PC-9 (cell line): ENCODE measurements around the gene DNAJC15. TPM values are rescaled to one million over a fixed set of nuclear protein-coding genes. Genes with fewer than 3 reads are reported as not detected.
A peak's percentile ranks its signal among the peaks of the same experiment; 100 is the strongest.

Experiments
- BruUV-seq: library from RNA; stranded (reverse); fragments of 400-500 nt; replicated peaks from 2 replicates; lab custom pipeline; 2021; lab: Mats Ljungman, UMichigan
- CTCF ChIA-PET: fragments of 300-600 bp; sonication (Branson Sonifier 250); formaldehyde crosslinking; loops from one replicate; lab custom pipeline; 2022; ENCODE audit warnings: antibody characterized with exemption; lab: Charles Lee
- POLR2A ChIA-PET: fragments of 300-600 bp; sonication (Branson Sonifier 250); formaldehyde crosslinking; loops from one replicate; lab custom pipeline; 2022; ENCODE audit warnings: antibody characterized with exemption; ENCODE audit not compliant: unreplicated experiment; lab: Charles Lee
- DNase-seq, 2 experiments: peaks; one replicate each; pipeline versions ENCODE4 v3.0.0 to v3.0.0-alpha.2; 2015 to 2022; ENCODE audit warnings: mixed read lengths in 1 of 2
- H2AFZ ChIP-seq: fragments of 200-600 bp; sonication (generic); 2 replicates; pipeline ENCODE4 v1.8.1; 2017; ENCODE audit warnings: antibody characterized with exemption
- H3F3A ChIP-seq: fragments of 200-600 bp; sonication (generic); 2 replicates; pipeline ENCODE4 v1.8.1; 2017; ENCODE audit warnings: antibody characterized with exemption, mild to moderate bottlenecking, low read depth; ENCODE audit not compliant: insufficient read depth
- H3K27ac ChIP-seq: fragments of 200-600 bp; sonication (generic); 2 replicates; pipeline ENCODE4 v1.6.1; 2016; ENCODE audit warnings: mixed run types
- H3K27me3 ChIP-seq: fragments of 200-600 bp; sonication (generic); 2 replicates; pipeline ENCODE4 v1.6.1; 2016; ENCODE audit warnings: low read depth, mixed run types; ENCODE audit not compliant: insufficient read depth
- H3K36me3 ChIP-seq: fragments of 200-600 bp; sonication (generic); 2 replicates; pipeline ENCODE4 v1.6.1; 2016; ENCODE audit warnings: low read depth, mixed run types
- H3K4me1 ChIP-seq: fragments of 200-600 bp; sonication (generic); replicated peaks from 2 replicates; pipeline ENCODE4 v1.6.1; 2016; ENCODE audit warnings: mixed run types; ENCODE audit not compliant: insufficient read depth
- H3K4me2 ChIP-seq: fragments of 200-600 bp; sonication (generic); 2 replicates; pipeline ENCODE4 v1.6.1; 2017; ENCODE audit warnings: mixed run types
- H3K4me3 ChIP-seq: fragments of 200-600 bp; sonication (generic); 2 replicates; pipeline ENCODE4 v1.6.1; 2016; ENCODE audit warnings: mixed run types
- H3K79me2 ChIP-seq: fragments of 200-600 bp; sonication (generic); 2 replicates; pipeline ENCODE4 v1.6.1; 2017; ENCODE audit warnings: low read depth, mixed run types
- H3K9me2 ChIP-seq: fragments of 200-600 bp; sonication (generic); 2 replicates; pipeline ENCODE4 v1.8.1; 2017; ENCODE audit warnings: mild to moderate bottlenecking; ENCODE audit not compliant: insufficient read depth
- H3K9me3 ChIP-seq: fragments of 200-600 bp; sonication (generic); 2 replicates; pipeline ENCODE4 v1.8.1; 2016; ENCODE audit warnings: low read depth; ENCODE audit not compliant: insufficient read depth
- H4K20me1 ChIP-seq: fragments of 200-600 bp; sonication (generic); 2 replicates; pipeline ENCODE4 v1.8.1; 2017; ENCODE audit not compliant: insufficient read depth
- EZH2 ChIP-seq: fragments of 200-600 bp; sonication (generic); IDR thresholded peaks from 2 replicates; pipeline ENCODE4 v1.8.0; 2017; ENCODE audit warnings: antibody characterized with exemption, low read depth
- intact Hi-C: fragments of 100-400 bp; cut with micrococcal nuclease; formaldehyde crosslinking; loops from one replicate; pipeline ENCODE4 v1.10.0; 2022; ENCODE audit not compliant: unreplicated experiment
- total RNA-seq: library from RNA; stranded (reverse); gene quantifications from 2 replicates; pipeline ENCODE4 v1.2.3, GENCODE V29; 2021
- TF ChIP-seq, protein P1 (sequence below): fragments of 200-600 bp; sonication (generic); conservative IDR thresholded peaks from 2 replicates; pipeline ENCODE4 v1.6.1; 2017; ENCODE audit warnings: mixed run types, antibody characterized with exemption, mild to moderate bottlenecking, moderate library complexity

The DNAJC15 gene
- total RNA-seq, 1 experiment from 2014 or later: 14.8 TPM

DNA sequence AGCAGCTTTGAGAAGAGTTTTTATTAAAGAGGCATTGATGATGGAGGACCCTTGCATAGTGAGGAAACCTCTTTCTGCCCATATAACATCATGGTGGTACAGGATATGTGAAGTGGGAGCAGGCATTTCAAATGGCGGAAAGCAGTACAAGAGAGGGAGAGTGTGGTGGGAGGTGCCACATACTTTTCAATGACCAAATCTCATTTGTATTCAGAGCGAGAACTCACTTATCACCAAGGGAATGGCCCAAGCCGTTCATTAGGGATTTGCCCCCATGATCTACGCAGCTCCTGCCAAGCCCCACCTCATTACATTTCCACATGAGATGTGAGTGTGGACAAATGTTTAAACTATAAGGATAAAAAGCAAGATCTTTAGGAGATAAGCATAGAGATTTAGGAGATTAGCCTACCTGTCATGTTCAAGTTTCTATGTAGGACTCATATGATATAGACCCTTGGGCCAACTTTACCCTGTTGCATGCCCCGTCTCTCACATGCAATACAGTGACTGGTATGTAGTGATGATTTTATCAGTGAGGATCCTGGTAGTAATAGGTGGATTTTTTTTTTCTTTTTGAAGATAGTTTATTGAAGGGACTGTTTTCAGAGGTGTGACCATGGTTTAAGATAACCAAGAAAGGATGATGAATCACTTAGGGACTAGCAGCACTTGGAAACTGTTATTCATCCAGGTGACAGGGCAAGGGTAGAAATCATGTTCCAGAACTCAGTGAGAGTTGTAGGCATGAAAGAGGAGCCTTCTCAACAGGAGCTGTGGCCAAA is 38.3 kb downstream of the DNAJC15 start:
- Histone ChIP-seq H2AFZ (no peak overlapping the region), H3K36me3 (no peaks in the 10 kb centered on the region), H3K4me1 (peaks cover 38% of the 10 kb centered on the region), H3K4me3 (no peak overlapping the region), H3K27ac (peak overlapping the region; percentile 53), H4K20me1 (no peaks in the 10 kb centered on the region), H3F3A (peaks cover 20% of the 10 kb centered on the region), H3K27me3 (no peaks in the 10 kb centered on the region), H3K9me3 (no peaks in the 10 kb centered on the region), H3K4me2 (peak overlapping the region; percentile 40; the same call in 1 of the 2 replicates), H3K79me2 (peaks cover 16% of the 10 kb centered on the region), H3K9me2 (no peaks in the 10 kb centered on the region)
- POLR2A ChIA-PET: no interaction called here
- no TSS peak for BruUV-seq
- intact Hi-C loops: no loop called here
- CTCF ChIA-PET: no interaction called here
- peak in 1 of 2 experiments; percentile 59 for DNase-seq
- no peak for TF ChIP-seq EZH2
- TF ChIP-seq, protein P1, sequence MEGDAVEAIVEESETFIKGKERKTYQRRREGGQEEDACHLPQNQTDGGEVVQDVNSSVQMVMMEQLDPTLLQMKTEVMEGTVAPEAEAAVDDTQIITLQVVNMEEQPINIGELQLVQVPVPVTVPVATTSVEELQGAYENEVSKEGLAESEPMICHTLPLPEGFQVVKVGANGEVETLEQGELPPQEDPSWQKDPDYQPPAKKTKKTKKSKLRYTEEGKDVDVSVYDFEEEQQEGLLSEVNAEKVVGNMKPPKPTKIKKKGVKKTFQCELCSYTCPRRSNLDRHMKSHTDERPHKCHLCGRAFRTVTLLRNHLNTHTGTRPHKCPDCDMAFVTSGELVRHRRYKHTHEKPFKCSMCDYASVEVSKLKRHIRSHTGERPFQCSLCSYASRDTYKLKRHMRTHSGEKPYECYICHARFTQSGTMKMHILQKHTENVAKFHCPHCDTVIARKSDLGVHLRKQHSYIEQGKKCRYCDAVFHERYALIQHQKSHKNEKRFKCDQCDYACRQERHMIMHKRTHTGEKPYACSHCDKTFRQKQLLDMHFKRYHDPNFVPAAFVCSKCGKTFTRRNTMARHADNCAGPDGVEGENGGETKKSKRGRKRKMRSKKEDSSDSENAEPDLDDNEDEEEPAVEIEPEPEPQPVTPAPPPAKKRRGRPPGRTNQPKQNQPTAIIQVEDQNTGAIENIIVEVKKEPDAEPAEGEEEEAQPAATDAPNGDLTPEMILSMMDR: no peak

DNA sequence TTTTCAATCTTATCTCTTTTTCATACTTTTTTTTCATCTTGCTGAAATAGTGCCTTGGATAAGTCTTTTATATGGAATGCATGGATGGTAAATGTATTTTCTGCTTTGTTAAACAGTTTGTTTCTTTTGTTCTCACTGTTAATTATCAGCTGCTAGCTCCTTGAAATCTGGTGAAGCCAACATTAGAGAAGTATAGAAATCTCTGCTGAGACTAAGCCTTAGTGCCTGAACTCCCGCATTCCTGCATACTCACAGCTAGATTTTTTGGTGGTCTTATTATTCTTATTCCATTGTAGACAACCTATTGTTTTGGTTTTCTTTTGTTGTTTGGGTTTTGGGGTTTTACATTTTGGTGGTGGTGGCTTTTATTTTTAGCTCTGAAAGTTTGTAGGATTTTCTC is 48.4 kb downstream of the DNAJC15 start:
- Histone ChIP-seq H3K27me3 (no peaks in the 10 kb centered on the region), H3K27ac (no peak overlapping the region), H3F3A (no peaks in the 10 kb centered on the region), H3K36me3 (peaks cover 4% of the 10 kb centered on the region; the same call in 1 of the 2 replicates), H3K4me2 (no peak overlapping the region), H3K4me1 (no peaks in the 10 kb centered on the region), H3K79me2 (no peaks in the 10 kb centered on the region), H3K9me2 (no peaks in the 10 kb centered on the region), H4K20me1 (no peaks in the 10 kb centered on the region), H2AFZ (no peak overlapping the region), H3K9me3 (no peaks in the 10 kb centered on the region), H3K4me3 (no peak overlapping the region)
- no TSS peak for BruUV-seq
- intact Hi-C loops: no loop called here
- POLR2A ChIA-PET: interaction anchor here (0.6 kb wide), 1 partner anchor 13 kb away, joined by 6 read pairs; no protein-coding TSS in a partner anchor
- CTCF ChIA-PET: no interaction called here
- DNase-seq: no peak
- no peak for TF ChIP-seq EZH2
- TF ChIP-seq, protein P1: no peak

- Histone ChIP-seq H2AFZ (no peak overlapping the region), H3K9me3 (no peaks in the 10 kb centered on the region), H3K27me3 (no peaks in the 10 kb centered on the region), H4K20me1 (no peaks in the 10 kb centered on the region), H3K4me2 (no peak overlapping the region), H3K79me2 (no peaks in the 10 kb centered on the region), H3K36me3 (peaks cover 4% of the 10 kb centered on the region; the same call in 1 of the 2 replicates), H3K9me2 (no peaks in the 10 kb centered on the region), H3F3A (no peaks in the 10 kb centered on the region), H3K27ac (no peak overlapping the region), H3K4me1 (no peaks in the 10 kb centered on the region), H3K4me3 (no peak overlapping the region)
- ChIA-PET CTCF (no interaction called here), POLR2A (interaction anchor here (0.6 kb wide), 1 partner anchor 13 kb away, joined by 6 read pairs; no protein-coding TSS in a partner anchor)
- intact Hi-C loops: no loop called here
- TF ChIP-seq, protein P1: no peak
- no peak for TF ChIP-seq EZH2
- DNase-seq: no peak
- BruUV-seq: no TSS peak
Observed at GRCh38 chr13:43072394-43072793, 49.0 kb downstream of the DNAJC15 start.
